HT1080 (cell line): ENCODE measurements around the gene HBS1L. TPM values are rescaled to one million over a fixed set of nuclear protein-coding genes. Genes with fewer than 3 reads are reported as not detected.
A peak's percentile ranks its signal among the peaks of the same experiment; 100 is the strongest.

ENCODE experiments used
- DNase-seq: peaks from one replicate; pipeline ENCODE4 v3.0.0-alpha.2; 2015; ENCODE audit warnings: low read depth
- total RNA-seq: library from RNA; depleted of rRNA; stranded (reverse); fragments of >200 nt; shearing (Covaris generic); gene quantifications from 2 replicates; pipeline ENCODE4 v1.2.3, GENCODE V29; 2014

The HBS1L gene
- total RNA-seq, 1 experiment from 2014 or later = 102 TPM

DNA sequence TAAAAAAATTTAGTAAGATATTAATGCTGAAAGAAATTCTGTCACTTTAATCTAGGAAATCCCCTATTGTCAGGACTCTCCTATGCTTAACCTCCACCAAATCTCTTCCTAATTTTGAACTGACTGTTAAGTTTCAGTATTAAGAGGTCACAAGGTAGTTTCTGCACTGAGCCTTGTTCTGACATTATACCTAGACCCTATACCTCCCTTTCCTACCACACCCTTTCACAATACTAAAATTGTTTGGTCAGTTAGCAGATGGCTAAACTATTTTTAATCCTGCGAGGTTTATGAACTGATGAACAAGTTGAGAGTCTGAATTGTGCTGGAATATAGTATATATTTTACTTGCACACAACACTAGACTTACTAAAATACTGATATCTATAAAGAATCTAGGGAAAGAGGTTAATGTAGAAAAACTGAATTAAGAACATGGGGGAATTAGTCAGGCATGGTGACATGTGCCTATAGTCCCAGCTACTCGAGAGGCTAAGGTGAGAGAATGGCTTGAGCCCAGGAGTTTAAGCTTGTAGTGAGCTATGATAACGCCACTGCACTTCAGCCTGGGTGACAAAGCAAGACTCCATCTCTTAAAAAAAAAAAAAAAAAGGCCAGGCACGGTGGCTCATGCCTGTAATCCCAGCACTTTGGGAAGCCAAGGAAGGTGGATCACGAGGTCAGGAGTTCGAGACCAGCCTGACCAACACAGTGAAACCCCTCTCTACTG lies 51.5 kb downstream of the HBS1L start:
- DNase-seq = no peak

DNA sequence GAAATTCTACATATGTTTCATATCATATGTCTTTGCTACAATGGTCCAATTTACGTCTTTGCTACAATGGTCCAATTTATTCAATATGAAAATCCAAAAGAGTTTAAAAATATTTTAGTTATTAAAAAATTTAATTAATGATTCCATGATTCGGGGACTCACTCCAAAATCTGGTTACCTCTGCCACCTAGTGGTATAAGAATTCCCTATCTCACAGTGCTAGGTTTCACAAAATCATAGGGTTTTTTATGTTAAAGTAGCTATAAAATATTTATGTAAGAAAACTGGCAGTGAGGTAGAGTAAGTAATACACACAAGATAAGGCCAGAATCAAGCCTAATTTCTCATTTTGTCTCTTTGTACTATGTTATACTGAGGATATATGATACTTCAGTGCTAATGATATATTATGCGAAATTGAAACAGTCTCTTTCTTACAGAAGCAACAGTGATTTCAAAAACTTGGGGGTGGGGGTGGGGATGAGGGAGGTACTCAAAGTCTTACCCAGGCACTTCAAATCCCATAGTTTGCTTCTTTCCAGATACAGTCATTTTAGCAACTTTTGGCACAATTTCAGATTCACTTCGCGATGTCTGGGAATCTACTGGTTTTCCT lies 52.3 kb downstream of the HBS1L start:
- DNase-seq = no peak

DNA sequence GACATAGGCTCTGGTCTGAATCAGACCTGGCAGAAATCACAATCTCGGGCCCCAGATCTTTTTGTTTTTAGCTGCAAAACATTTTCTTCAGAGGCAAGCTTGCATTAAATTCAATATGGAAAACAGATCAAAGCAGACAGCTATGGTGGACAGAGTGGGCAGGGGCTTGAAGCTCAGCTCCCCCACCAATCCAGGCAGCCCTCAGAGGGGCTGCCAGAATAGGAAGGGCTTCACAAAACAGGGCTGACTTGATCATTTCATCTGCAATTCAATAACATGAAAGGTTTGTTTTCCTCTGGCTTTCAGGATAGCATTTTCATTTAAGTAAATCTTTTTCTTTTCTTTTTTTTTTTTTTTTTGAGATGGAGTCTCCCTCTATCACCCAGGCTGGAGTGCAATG lies 55.5 kb downstream of the HBS1L start:
- DNase-seq = no peak

GRCh38 chr6:134997133-134997995 lies 57.3 kb downstream of the HBS1L start:
- no peak for DNase-seq

GRCh38 chr6:134995536-134995935 lies 59.1 kb downstream of the HBS1L start:
- DNase-seq = no peak

- DNase-seq = no peak
Measured at GRCh38 chr6:134994431-134994830, 60.2 kb downstream of the HBS1L start.

GRCh38 chr6:134992155-134992554 lies 62.5 kb downstream of the HBS1L start:
- no peak for DNase-seq

GRCh38 chr6:134990262-134990661 lies 64.4 kb downstream of the HBS1L start:
- DNase-seq = no peak

DNA sequence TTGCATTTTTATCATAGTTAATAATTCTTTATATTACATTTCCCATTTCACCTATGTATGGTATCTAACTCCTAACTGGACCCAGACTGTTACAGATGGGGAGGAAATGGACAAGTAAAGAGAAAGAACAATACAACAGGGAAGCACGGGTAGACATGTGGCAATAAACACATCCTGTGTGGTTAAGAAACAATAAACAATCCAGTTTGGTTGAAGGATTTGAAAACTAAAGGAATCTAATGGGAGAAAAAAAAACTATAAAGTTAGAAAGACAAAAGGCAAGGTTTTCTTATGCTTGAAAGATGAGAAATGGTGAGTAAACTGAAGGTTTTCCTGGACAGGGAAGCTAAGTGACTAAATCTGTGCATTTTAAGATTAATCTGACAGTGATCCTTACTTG lies 69.8 kb downstream of the HBS1L start:
- peak; percentile 50 for DNase-seq

DNA sequence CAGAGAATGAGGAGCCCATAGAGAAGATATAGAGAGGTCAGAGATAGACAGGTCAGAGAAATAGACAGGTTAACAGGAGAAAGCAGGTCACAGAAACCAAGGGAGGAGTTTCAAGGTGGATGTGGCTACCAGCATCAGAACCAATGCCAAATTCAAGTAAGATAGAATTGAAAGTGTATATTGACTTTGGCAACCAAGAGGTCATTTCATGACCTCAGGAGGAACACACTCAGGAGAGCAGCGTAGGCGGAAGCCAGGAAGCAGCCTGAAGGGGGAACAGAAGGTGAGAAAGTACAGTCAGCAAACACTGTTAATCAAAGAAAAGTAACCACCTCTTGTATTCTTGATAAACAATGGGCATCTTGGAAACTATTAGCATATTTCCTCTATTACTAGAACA lies 70.8 kb downstream of the HBS1L start:
- no peak for DNase-seq

- no peak for DNase-seq
Measured at GRCh38 chr6:134982161-134982560, 72.5 kb downstream of the HBS1L start.

GRCh38 chr6:134980846-134981245 lies 73.8 kb downstream of the HBS1L start:
- DNase-seq = no peak

DNA sequence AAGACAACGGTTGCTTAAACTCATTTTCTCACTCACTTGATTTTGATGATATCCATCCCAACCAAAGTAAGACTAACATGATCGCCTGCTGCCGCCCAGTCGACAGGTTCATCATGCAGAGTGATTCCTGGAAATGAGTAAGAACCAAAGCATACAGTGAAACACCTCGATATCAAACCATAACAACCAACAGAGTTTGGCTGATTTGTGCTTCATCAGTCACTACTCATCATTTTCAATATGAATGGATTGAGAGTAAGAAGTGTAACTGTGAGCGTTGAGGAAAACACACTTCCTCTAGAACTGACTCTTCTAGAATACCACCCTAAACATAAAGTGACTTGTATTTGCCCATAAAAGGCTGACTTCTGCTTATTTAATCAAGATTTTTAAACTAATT lies 75.5 kb downstream of the HBS1L start:
- no peak for DNase-seq

GRCh38 chr6:134974370-134974769 lies 80.3 kb downstream of the HBS1L start:
- no peak for DNase-seq

DNA sequence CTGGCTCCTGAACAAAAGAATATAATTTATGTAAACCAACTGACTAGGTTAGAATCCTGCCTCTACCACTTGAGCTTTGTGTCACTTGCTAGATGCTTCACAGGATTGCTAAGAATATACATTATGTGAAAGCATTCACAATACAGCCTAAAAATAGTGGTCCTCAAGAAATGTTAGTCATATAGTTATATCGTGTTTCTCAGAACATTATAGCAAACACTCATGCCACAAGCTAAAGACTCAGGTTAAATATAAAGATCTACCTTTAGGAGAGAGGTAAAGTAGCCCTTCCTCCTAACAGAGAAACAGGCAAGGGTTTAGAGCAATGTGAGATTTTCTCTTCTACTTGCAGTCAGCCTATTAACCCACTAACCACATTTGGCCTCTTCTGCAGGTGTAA lies 86.9 kb downstream of the HBS1L start:
- no peak for DNase-seq

- no peak for DNase-seq
Measured at GRCh38 chr6:134964451-134965203, 90.0 kb downstream of the HBS1L start.

- no peak for DNase-seq
Measured at GRCh38 chr6:134962421-134962820, 92.2 kb downstream of the HBS1L start.

- DNase-seq = no peak
Measured at GRCh38 chr6:134961366-134961765, 93.3 kb downstream of the HBS1L start.

- DNase-seq = no peak
Measured at GRCh38 chr6:134959603-134960002, 95.0 kb downstream of the HBS1L start.

DNA sequence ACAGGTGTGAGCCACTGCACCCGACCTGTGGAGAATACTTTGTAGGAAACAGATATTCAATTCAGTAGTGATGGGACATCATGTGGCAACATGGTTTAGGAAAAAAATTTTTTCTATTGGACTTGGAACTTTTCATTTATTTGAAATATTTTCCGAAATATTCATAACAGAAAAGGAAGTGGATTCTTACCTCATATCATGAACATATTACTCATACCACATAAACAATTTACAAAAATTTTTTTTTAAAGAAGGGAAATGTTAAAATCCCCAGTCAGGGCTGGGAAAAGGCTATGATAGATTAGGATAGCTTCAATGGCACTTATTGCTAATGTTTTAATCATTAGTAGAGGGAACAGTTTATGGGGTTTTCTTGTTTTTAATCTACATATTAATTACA lies 97.9 kb downstream of the HBS1L start:
- DNase-seq = no peak

DNA sequence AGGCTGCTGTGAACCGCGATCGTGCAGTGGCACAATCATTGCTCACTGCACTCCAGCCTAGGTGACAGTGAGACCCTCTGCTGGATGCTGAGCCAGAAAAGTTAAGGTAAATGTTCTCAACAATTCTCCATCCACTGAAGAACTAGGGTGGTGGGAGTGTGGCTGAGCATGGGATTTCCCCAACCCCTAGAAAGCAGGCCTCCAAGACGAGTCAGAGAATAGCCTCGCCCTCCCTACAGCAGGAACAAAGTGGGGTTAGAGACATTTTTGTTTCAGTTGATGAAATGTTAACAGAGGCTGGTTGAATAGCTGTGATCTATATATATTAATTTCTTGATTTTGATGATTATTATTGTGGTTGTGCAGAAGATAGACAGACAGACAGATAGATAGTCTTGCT lies 98.6 kb downstream of the HBS1L start:
- DNase-seq = no peak
